HG02970 (cell line): ENCODE results near the gene RIMS4.

ENCODE experiments used
- ATAC-seq: cut with Tn5 transposase; IDR thresholded peaks from one replicate; pipeline ENCODE4 v1.9.1; 2021; ENCODE audit warnings: mild to moderate bottlenecking, moderate library complexity, moderate number of reproducible peaks; ENCODE audit not compliant: unreplicated experiment, low FRiP score

Gene RIMS4

DNA sequence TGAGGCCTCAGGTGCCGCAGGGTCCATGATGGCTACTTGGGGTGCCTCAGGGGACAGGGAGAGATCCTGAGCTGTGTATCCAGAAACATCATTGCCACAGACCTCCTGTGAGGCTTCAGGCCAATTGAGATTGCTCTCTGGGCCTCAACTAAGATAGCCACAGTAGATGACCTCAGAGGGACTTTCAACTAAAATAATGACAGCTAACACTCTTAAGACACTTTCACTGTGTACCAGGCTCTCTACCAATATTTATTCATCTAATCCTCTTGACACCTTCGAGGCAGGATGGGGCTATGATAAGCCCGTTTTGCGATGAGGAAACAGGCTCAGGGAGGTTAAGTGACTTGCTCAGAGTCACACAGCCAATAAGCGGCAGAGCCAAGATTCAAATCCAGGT lies 10.7 kb downstream of the RIMS4 start:
- no peak for ATAC-seq

DNA sequence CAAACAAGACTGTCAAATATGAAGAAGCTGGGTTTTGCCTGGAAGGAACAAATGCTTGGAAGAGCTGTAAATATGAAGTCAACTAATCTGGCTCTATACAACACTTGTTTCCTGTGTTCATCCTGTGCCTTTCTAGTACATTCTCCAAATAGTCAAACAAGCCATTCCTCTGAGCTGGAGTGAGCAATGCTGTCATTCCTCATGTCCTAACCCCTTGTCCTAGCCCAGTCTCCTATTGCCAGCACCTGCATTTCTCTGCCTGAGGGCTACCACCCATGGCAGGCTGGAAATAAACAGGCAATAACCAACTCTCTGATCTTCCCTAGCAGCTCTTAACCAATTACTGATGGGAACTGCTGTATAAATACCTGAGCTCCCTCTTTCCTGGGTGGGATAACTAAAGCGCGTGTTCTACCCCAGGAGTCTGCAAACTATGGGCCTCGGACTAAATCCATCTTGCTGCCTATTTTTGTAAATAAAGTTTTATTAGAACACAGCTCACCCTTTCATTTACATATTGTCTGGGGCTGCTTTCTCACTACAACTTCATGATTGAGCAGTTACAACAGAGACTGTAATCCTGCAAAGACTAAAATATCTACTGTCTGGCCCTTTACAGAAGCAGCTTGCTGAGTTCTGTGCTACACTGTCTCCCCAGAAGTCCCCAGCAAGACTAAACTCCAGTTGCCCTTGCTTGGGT lies 13.4 kb downstream of the RIMS4 start:
- ATAC-seq: no peak

DNA sequence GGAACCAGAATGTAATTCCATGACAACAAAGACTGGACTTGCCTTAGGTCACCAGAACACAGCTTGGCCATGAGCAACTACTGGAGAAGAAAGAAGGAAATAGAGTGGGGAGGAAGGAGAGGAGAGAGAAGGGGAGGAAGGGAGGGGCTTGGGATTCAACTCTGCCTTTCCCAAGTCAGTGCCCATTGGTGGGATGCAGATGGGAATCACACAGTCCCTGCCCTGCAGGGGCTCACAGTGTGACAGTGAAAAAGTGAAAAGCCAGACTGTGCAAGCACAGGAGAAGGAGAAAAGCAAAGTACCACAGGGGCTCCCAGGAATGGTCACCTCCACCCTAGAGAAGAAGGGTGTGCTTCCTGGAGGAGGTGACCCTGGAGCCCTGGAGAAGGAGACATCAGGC lies 14.0 kb downstream of the RIMS4 start:
- no peak for ATAC-seq

DNA sequence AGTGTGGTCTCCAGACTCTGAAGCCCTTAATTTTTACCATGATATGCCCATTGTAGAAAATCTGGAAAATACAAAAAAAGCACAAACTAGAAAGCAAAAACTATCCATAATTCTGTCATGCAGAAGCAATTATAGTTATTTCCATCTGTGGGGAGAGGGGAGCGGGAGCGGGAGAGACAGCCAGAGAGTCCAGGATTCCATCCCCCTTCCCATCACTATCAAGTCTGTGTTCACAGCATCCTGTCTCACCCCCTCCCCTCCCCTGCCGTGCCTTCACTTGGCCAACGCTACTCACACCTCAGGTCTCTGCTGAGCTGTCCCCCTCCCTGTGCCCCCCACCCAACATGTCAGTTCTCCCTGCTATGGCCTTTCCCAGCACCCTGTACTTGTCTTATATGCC lies 14.5 kb downstream of the RIMS4 start:
- no peak for ATAC-seq

DNA sequence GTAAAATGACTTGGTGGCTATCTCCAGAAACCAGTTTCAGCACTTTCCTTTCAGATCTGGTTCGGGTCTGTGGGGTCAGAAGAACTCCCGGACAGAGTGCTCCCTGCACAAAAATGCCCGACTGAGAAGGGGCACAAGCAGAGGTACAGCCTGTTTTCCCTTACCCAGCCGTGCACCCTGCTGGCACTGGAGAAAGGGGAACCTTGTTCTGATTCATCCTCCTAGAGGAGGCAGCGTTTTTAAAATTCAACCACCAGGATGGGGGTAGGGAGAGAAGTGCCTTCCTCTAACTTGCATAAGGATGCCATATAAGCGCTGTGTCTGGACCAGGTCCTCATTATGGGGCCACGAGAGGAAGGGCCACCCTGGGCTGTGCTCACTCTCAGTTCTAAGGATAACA lies 17.6 kb downstream of the RIMS4 start:
- no peak for ATAC-seq

DNA sequence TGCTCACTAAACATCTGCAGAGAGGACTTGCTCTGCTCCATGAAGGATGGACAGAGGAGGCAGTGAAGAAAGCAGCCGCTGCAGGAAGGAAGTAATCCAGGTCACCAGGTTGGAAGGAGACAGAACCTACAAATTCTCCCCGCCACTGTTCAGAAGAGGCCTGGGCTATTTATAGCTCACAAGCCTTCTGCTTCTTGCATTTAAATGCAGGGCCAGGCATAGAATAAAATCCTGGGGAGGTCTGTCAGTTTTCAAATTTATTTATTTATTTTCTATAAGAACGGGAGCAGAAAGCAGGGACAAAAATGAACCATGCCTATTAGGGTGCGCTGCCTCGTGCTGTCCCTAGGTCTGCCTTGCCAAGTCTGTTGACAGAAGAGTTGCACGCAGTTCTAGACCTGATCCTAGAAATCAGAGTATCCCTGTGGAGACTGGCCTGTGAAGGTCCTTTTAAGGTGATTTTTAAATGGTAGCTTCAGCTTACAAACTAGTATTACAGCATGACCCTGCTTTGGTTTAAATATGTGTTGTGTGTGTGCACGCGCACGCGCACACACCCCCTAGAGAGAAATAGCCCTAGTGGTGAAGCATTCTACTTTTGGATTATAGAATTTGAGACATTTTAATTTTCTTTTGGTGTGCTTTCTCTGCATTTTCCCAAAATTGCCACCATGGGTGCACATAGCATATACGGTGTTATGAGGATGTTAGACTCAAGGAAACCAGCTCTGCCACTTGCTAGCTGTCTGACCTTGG lies 19.5 kb downstream of the RIMS4 start:
- no peak for ATAC-seq

DNA sequence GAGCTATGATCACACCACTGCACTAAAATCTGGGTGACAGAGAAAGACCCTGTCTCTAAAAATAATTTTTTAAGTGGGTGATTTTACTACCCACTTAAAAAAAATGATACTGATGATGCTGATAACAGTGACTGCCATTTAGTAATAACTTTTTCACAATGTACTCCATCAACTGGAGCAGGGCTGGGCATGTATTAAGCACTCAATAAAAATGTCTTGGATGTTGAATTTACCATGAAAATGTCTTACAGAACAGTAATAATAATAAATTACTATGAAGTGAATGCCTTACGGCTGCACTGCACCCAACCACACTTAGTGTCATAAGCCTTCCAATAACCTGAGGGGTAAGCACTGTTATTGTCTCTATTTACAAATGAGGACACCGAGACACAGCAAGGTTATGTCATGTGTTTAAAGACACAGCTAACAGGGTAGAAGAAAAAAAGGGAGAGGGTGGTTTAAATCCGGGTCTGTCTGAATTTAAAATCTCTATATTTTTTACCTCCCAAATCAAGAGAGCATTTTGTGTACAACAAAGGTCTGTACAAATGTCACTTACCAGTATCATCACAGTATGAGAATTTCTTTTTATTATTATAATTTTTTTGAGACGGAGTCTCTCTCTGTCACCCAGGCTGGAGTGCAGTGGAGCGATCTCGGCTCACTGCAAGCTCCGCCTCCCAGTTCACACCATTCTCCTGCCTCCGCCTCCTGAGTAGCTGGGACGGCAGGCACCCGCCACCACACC lies 21.5 kb downstream of the RIMS4 start:
- no peak for ATAC-seq

DNA sequence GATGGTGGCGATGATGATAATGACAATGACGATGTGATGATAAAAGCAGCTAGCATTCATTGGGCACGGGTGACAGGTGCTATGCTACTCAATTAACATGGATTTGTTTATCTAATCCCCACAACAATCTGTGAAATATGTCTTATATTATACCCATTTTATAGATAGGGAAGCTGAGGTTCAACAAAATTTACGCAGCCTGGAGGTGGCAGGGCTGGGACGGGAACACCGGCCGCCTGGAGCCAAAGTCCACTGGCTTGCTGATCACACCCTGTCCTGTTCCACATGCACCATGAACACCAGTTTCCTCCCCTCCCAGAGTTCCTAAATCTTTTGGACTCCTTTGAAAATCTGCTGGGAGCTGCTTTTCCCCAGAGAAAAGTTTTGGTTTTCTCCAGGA lies 23.0 kb downstream of the RIMS4 start:
- ATAC-seq: no peak

DNA sequence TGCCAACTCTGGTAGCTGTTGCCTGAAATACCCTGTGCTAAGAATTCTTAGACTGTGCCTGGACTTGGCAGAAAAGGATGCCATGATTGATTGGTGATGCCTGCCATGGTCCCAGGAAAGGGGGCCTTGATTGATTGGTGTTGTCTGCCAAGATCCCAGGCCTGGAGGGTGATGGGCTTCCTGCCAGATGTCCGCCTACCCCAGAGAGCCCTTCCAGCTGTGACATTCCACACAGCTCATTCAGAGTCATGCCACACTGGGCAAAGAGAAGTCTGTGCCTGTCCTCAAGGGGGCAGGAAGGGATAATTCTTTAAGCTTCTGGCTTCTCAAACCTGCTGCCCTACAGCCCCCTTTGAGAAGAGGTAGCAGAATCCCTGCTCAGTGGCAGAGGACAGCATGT lies 24.6 kb downstream of the RIMS4 start:
- ATAC-seq: no peak

DNA sequence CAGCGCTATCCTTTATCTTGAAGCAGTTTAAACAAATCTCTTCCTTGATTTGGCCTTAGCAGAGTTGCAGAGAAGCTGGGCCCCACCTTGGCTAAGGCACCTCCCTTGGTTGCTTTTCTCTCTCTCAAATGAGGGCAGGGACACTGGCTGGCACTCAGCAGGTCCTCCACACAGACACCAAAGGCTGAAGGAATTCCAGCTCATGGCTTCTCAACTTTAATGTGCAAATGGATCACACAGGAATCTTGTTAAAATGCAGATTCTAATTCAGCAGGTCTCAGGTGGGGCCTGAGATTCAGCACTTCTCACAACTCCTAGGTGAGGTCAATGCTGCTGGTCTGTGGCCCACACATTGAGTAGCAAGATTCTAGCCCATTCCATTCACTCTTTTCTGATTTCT lies 25.7 kb downstream of the RIMS4 start:
- no peak for ATAC-seq

DNA sequence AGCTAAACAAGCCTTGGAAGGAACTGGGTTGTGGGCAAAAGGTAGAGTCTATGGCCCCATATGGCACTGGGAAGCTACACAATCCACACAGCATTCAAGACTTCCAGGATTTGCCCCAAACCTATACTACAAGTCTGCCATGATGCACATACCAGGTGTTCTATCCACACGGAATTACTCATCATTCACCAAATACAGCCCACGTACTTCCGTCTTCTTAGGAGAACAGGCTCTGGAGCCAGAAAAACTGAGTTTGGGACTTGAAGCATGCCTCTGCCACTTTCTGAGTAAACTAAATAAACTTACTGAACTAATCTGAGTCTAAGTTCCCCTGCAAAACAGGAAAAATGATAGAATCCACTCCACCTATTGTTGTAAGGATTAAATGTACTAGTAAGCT lies 28.6 kb downstream of the RIMS4 start:
- no peak for ATAC-seq

DNA sequence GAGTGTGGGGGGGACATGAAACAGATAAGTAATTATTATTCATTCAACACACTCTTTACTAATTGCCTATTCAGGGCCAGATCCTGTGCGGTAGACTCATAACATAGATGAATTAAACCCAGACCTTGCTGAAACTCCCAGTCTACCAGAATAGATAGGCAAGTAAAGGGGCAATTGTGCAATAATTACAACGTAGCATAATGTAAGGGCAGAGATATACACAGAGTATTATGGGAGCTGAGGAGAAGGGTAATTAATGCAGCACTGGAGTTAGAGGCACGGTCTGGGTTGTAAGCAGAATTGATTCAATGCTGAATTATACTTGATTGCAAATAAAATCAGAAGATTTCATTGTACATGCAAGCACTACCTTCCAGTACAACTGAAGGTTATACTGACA lies 29.2 kb downstream of the RIMS4 start:
- ATAC-seq: no peak

DNA sequence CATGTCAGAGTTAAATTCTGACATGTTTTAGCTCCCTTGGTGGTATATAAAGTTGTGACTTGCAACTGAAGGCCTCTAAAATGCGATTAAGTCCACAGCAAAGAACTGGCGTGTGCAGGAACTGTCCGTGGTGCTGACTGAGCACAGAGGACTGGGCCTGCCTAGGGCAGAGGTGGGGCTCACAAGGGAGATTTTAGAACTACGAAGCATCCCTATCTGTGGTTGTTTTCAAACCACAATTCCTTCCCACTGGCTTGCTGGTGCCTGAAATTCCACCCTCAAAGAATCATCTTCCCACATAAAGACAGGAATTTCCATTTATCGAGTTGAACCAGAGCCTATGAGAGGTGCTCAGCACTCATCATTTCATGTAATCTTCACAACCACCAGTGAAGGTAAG lies 30.1 kb downstream of the RIMS4 start:
- ATAC-seq: no peak

DNA sequence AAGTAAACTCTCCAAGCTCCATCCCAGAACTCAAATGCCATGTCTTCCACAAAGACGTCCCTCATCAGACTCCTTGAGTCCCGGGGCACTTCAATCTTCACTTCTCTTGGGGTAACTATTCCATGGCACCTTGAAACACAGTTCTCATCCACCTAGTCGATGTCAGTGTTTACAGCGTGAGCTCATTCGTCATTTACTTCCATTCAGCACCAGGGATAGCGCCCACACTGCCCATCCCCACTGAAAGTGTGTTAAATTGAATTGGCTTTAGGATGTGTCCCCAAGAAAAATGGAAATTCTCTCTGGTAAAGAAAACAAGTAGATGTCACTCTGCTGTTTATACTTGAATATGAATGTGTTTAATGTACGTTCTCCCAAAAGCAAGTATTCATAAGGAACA lies 33.4 kb downstream of the RIMS4 start:
- ATAC-seq: no peak

DNA sequence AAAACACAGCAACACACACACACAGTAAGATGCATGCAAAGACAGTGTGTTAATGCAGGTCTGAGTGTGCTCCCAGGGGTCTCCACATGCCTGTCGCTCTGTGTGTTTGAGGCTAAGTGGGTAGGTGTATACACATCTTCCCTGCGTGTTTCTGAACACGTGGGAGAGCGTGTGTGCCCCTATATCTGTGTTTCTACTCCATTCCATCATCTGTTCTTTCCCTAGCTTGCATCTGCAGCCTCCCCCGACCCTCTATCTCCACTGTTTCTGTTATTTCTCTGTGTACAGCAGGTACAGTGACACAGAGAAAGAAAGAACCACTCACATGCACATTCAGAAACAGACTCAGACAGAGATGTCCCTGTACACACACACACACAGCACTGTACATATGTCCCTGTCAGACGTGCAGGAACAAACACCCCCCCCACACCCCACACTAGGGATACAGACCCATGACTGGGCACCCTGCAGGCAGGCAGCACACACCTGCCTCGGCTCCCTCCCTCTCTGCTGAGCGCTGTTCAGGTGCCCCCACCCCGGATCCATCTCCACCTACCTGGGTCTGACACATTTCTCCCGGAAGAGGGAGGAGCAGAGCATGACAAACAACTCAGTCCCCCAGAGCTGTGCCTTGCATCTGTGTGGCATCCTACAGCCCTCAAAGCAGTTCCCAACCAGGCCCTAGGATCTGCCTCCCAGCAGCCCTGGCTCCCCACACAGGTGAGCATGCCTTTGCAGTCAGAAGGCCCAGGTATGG lies 37.1 kb downstream of the RIMS4 start:
- ATAC-seq: no peak

DNA sequence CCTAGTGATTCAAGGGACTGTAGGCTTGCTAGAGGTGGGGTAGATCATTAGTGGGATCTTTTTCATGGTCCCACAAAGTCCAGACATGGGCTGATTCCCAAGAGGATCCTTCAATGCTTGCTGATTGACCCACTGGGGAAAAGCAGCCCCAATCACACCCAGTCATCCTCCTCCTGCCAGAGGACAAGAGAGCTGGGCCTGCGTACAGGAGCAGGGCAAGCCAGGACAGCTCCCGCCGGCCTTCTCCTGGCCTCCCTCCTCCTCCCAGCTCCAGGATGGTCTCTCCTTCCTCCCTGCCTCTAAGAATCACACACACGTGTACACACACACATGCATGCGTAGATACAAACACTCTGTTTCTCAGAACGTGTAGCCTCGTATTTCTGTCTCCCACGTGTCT lies 37.7 kb downstream of the RIMS4 start:
- ATAC-seq: no peak

DNA sequence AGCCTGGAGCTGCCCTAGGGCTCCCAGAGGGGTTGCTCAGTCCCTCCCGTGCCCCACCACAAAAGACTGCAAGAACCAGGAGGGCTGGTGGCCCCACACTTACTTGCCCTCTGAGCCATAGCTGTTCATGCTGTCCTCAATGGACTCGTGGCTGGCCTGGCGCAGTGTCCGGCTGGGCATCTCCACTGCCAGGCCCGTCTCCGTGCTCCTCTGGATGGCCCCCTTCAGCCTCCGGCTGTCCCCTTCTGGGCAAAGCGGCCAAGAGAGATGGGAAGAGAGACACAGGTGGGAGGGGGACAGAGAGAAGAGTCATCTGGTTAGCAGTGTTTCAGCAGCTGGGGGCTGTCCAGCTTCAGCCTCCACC lies 39.2 kb downstream of the RIMS4 start:
- no peak for ATAC-seq

DNA sequence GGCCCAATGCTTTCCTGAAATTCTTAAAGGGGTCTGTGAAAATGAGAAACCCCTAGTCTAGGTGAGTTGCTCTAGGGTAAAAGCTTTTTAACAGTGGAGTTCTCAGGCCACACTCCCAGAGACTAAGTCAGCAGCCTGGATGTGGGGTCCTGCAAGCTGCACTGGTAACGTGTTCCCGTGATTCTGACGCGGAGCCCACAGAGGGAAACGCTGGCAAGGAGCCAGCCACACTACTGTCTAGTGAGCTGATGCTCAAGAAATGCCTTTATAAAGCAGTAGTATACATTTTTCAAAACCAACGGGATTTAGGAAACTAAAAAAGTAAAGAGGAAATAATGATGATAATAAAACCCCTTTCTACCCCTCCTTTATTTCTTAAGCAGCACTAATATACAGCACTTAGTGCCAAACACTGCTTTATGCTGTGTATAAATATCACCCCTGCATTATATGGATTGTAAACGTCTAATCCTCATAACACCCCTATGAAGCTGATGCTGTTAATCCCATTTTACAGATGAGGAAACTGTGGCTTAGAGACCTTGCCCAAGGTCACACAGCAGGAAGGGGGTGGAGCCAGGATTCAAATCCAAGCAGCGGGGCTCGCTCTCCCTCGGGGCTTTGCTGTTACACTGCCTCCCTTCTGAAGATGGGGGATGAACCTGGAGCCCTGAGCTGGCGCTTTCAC lies 39.7 kb downstream of the RIMS4 start:
- no peak for ATAC-seq

DNA sequence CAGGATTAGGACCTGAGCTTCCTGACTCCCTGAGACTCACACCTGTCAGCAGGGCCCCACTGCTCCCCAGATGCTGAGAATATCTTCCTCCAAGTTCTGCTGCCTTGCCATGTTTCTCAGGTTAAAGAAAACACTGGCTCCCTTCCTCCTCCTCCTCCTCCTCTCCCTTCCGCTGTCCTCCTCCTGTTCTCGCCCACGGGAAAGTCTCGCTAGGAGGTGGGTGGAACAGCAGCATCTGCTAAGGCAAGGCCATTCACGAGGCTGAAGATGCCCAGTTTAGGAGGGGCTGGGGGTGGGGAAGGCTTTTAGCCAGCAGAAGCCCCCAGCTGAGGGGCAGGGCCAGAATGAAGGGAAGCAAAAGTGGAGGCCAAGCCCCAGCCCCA lies 40.9 kb downstream of the RIMS4 start:
- ATAC-seq: no peak

DNA sequence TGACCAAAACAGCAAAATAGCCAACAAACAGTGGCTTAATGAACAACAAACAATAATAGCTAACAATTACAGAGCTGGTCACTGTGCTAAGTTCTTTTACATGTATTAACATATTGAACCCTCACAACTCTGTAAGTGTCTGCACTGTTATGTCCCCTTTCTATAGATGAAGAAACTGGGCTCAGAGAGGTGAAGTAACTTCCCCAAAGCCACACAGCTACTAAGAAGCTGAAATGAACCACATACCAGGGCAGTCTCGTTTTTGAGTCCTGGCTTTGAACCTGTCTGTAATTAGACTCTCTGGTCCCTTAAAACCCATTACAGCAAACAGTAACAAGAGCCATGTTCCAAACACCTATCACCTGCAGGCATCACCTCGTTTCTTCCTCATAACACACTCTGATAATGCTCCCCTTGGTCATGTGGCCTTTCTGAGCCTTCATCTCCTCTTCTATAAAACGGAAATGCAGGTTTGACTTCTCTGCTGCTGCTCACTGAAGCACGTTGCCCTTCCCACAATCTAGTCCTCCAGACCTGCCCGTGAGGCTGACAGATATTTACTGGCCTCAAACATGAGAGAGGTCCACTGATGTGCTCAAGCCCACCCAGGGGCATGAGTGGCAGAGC lies 41.4 kb downstream of the RIMS4 start:
- no peak for ATAC-seq
